Measurements from ENCODE around the gene GPRIN1. TPM values are rescaled to one million over a fixed set of nuclear protein-coding genes. Genes with fewer than 3 reads are reported as not detected.

The GPRIN1 gene
- total RNA-seq = 1.4 TPM
- long read RNA-seq, full-length matches to known transcripts = 2 of 3 reads
- long read RNA-seq, partial matches to known transcripts = 0 of 3 reads
- long read RNA-seq, other reads (novel, unspliced or antisense) = 1 of 3 reads

DNA sequence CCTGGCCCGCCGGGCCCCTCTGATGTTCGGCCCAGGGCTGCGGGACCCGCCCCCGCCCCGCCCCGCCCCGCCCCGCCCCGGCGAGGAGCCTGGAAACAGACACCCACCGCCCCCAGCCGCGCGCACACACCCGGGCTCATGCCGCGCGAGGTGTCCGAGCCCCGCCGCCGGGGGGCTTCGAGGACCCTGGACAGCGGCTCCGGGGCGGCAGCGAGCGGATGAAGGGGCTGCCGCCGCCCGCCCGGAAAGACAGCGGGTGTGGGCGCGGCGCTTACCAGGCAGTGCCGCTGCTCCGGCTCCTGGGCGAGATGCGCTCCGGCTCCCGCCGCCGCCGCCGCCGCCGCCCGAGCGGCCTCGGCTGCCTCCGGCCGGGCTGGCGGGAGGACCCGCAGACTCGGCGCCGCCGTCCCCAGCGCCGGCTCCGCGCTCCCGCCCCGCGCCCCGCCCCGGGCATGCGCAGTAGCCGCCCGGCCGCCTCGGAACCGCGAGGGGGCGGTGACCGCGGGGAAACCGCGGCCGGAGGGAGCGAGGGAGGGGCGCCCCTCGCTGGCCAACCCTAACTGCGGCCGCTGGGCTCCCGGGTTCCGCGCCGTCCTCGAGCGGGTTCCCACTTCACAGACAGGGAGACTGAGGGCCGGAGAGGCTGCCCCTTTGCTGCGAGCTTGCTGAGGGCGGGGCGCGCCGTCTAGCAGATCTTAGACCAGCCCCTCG, at the start of gene GPRIN1:
Gene GPRIN1 (minus strand): TSS at position 433 of the 711 bp plus-strand sequence. CDS start 10,322 bp downstream, outside the sequence.
- peak; percentile 75 for DNase-seq
- Histone ChIP-seq H3K27ac (no peak within 1 kb of the TSS), H3K4me3 (peak within 1 kb of the TSS; percentile 69), H3K9me3 (no peaks in the 10 kb centered on the region), H3K27me3 (peaks cover under 1% of the 10 kb centered on the region), H3K4me1 (peaks cover 7% of the 10 kb centered on the region), H3K36me3 (no peaks in the 10 kb centered on the region)
- intact Hi-C loops (cut with DNase I) = no loop called here
- TF ChIP-seq, protein P1, sequence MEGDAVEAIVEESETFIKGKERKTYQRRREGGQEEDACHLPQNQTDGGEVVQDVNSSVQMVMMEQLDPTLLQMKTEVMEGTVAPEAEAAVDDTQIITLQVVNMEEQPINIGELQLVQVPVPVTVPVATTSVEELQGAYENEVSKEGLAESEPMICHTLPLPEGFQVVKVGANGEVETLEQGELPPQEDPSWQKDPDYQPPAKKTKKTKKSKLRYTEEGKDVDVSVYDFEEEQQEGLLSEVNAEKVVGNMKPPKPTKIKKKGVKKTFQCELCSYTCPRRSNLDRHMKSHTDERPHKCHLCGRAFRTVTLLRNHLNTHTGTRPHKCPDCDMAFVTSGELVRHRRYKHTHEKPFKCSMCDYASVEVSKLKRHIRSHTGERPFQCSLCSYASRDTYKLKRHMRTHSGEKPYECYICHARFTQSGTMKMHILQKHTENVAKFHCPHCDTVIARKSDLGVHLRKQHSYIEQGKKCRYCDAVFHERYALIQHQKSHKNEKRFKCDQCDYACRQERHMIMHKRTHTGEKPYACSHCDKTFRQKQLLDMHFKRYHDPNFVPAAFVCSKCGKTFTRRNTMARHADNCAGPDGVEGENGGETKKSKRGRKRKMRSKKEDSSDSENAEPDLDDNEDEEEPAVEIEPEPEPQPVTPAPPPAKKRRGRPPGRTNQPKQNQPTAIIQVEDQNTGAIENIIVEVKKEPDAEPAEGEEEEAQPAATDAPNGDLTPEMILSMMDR (IDR thresholded peaks at IDR 0.05) = peak; percentile 26
- peak; percentile 86 for ATAC-seq

DNA sequence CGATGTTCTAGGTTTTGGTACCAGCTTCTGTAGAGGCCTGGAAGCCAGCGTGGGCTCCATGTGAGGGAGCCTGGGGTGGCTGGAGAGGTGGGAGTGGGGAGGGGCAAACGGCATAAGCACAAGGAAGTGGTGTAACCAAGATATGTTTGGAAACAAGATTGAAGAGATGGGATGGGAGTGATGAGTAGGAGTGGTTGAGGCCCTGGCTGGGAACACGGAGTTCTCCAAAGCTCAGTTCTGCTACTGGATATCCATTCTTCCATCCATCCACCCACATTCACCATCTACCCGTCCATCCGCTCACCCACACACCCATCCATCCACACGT, 49.5 kb upstream of the GPRIN1 start:
- intact Hi-C loops (cut with DNase I) = no loop called here
- TF ChIP-seq, protein P1 (IDR thresholded peaks at IDR 0.05) = no peak
- H3K27ac ChIP-seq = no peak overlapping the region
- H3K27me3 ChIP-seq = peaks cover 19% of the 10 kb centered on the region
- ATAC-seq (no peak), DNase-seq (no peak)
- peaks cover 19% of the 10 kb centered on the region for H3K4me1 ChIP-seq
- no peaks in the 10 kb centered on the region for H3K9me3 ChIP-seq
- peaks cover 10% of the 10 kb centered on the region for H3K36me3 ChIP-seq
- no peak overlapping the region for H3K4me3 ChIP-seq

DNA sequence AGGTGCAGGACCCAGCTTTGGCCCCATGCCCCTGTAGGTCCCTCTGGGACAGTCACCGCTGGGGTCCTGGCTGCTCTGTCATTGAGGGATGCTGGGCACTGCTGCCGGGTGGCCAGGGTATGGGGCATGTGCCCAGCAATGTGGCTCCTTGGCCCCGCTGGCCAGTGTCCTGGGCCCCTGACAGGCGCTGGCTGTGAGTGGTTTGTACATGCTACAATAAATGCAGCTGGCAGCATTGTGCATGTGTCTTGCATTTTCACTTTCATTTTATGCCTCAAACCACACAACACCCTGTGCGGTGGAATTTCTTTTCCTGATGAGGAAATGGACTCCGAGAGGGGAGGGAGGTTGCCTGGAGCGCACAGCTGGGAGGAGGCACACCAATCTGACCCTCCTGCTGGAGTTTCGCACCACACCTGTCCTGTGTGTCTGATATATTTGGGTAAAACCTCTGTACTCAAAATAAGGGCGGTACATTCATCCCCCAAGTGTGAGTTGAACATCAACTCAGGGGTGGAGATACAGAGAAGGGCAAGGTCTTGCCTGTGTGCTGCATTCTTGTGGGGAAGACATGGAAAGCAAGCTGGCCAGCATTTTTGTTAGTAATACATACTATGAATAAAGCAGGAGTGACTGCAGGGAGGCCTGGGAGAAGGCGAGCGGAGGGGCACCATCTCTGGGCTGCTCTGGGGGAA, 49.0 kb upstream of the GPRIN1 start:
- ATAC-seq (peak; percentile 32), DNase-seq (no peak)
- H3K4me3 ChIP-seq = peak overlapping the region; percentile 17
- H3K27me3 ChIP-seq = peaks cover 16% of the 10 kb centered on the region
- intact Hi-C loops (cut with DNase I) = no loop called here
- H3K9me3 ChIP-seq = no peaks in the 10 kb centered on the region
- peaks cover 15% of the 10 kb centered on the region for H3K36me3 ChIP-seq
- TF ChIP-seq, protein P1 (IDR thresholded peaks at IDR 0.05) = no peak
- H3K27ac ChIP-seq = no peak overlapping the region
- H3K4me1 ChIP-seq = peaks cover 19% of the 10 kb centered on the region

DNA sequence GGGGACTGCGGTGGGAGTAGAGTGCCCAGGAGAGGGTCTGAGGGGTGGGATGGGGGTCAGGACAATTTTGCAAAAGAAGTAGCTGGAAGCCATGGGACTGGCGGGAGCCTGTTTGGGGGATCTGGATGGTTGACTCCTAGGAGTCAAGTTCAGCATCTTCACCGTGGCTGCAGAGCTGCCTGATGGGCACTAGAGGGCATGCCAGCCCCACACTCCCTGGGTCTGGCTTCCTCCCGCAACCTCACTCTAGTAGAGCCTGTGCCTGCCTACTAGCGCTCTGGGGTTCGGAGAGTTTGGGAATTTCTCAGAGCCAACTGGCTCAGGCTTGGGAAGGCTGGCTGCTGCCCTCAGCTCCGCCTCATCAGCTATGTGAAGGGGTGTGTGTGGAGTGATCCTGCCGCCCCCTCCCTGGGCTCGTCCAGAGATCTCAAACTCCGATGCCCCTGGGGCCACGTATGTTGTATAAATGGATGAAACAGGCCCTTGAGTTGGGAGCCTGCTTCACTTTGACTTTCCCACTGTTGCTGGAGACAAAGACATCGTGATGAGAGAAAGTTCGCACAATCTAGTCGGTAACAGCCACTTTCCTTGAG, 48.1 kb upstream of the GPRIN1 start:
- Histone ChIP-seq H3K4me1 (peaks cover 19% of the 10 kb centered on the region), H3K9me3 (no peaks in the 10 kb centered on the region), H3K27ac (no peak overlapping the region), H3K27me3 (peaks cover 8% of the 10 kb centered on the region), H3K36me3 (peaks cover 23% of the 10 kb centered on the region), H3K4me3 (no peak overlapping the region)
- ATAC-seq = peak; percentile 80
- intact Hi-C loops (cut with DNase I) = no loop called here
- DNase-seq = peak; percentile 82
- TF ChIP-seq, protein P1 (IDR thresholded peaks at IDR 0.05) = peak; percentile 78

DNA sequence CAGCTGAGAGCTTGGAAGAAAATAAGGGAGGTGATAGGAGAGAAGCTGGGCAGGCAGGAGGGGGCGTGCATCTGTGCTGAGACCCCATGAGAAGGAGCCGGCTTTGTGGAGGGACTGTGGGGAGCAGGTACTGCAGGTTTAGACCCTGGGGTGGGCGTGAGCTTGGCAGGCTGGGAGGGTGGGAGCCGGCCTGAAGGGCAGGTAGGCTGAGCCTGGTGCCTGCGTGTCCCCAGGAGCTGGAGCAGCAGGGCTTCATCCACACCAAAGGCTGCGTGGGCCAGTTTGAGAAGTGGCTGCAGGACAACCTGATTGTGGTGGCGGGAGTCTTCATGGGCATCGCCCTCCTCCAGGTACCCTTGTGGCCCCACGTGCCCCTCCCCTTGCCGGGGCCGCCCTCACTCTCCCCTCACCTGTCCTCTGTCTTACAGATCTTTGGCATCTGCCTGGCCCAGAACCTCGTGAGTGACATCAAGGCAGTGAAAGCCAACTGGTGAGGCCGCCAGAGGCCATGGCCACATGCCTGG, 46.6 kb upstream of the GPRIN1 start:
- intact Hi-C loops (cut with DNase I) = no loop called here
- Histone ChIP-seq H3K27ac (no peak overlapping the region), H3K4me3 (no peak overlapping the region), H3K4me1 (peaks cover 19% of the 10 kb centered on the region), H3K27me3 (no peaks in the 10 kb centered on the region), H3K9me3 (no peaks in the 10 kb centered on the region), H3K36me3 (peaks cover 28% of the 10 kb centered on the region)
- TF ChIP-seq, protein P1 (IDR thresholded peaks at IDR 0.05) = no peak
- ATAC-seq (no peak), DNase-seq (no peak)
